ENCODE data around the gene CERS3. TPM values are rescaled to one million over a fixed set of nuclear protein-coding genes. Genes with fewer than 3 reads are reported as not detected.

CERS3 gene
- total RNA-seq, 1 donor from 2014 or later = 0.08 TPM

DNA sequence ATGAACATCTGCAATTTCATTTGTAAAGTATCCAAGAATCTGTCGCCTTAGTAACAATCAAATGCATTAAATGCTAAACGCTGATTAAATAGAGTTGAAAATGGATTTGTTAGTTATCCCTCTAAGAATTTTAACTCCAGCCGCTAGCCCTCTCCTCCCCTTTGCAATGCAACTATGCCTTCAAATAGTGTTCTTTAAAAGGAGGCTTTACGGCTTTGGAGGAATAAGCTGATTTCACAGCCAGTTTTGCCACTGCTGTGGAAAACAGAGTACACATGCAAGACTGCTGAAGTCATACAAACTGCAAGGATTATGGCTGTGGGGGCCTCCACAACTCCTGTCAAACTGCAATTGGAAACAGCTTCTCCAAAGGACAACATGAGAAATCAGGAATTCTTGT, 89.2 kb downstream of the CERS3 start:
- H3K27me3 ChIP-seq (ENCODE audit: low read depth) = no peaks in the 10 kb centered on the region
- no peaks in the 10 kb centered on the region for H3K36me3 ChIP-seq
- peaks cover 10% of the 10 kb centered on the region for H3K4me1 ChIP-seq
- no peak overlapping the region for H3K4me3 ChIP-seq
- TF ChIP-seq, protein P1, sequence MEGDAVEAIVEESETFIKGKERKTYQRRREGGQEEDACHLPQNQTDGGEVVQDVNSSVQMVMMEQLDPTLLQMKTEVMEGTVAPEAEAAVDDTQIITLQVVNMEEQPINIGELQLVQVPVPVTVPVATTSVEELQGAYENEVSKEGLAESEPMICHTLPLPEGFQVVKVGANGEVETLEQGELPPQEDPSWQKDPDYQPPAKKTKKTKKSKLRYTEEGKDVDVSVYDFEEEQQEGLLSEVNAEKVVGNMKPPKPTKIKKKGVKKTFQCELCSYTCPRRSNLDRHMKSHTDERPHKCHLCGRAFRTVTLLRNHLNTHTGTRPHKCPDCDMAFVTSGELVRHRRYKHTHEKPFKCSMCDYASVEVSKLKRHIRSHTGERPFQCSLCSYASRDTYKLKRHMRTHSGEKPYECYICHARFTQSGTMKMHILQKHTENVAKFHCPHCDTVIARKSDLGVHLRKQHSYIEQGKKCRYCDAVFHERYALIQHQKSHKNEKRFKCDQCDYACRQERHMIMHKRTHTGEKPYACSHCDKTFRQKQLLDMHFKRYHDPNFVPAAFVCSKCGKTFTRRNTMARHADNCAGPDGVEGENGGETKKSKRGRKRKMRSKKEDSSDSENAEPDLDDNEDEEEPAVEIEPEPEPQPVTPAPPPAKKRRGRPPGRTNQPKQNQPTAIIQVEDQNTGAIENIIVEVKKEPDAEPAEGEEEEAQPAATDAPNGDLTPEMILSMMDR (IDR thresholded peaks at IDR 0.05; ENCODE audit: borderline replicate concordance) = no peak
- H3K27ac ChIP-seq (replicated peaks) = no peak overlapping the region
- no peak for DNase-seq
- H3K9me3 ChIP-seq (replicated peaks) = no peaks in the 10 kb centered on the region
- intact Hi-C loops (cut with micrococcal nuclease) = no loop called here

DNA sequence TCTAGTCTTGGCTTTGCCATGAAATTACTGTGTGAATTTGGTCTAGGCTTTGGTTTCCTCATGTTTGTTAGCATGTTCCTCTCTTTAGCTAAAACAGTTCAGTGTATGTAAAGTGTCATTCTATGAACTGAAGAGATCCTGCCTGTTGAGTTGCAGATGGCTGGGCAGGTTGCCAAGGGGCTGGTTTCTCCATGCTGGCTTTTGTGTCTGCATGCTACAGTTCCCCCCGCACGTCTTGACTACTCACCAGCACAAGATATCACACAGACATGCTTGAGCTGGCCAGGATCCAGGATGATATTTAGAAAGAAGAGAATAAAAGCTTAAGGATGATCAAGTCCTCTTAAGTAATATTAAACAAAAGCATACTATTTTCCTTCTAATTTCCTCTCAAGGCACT, 90.2 kb downstream of the CERS3 start:
- intact Hi-C loops (cut with micrococcal nuclease) = no loop called here
- Histone ChIP-seq H3K4me1 (peaks cover 10% of the 10 kb centered on the region), H3K9me3 (replicated peaks) (no peaks in the 10 kb centered on the region), H3K27ac (replicated peaks) (no peak overlapping the region), H3K36me3 (no peaks in the 10 kb centered on the region), H3K27me3 (ENCODE audit: low read depth) (no peaks in the 10 kb centered on the region), H3K4me3 (no peak overlapping the region)
- DNase-seq = peak; percentile 78
- TF ChIP-seq, protein P1 (IDR thresholded peaks at IDR 0.05; ENCODE audit: borderline replicate concordance) = no peak

DNA sequence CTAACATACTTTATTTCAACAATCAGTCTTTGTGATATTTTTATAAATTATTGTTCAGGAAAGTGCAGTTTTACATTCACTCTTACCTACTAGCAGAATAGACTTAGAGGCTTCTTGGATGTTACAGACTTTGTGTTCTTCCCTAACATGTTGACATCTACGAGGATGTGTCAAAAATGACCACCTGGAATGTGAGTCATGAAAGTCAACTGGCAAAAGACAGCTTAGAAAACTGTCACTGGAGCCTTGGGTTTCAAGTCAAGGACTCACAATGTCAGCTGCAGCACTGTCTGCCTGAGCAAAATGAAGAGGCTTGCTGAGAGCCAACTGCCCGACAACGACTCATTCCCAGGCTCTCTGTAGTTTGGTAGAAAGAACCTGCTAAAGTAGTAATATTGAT, 91.5 kb downstream of the CERS3 start:
- peaks cover 10% of the 10 kb centered on the region for H3K4me1 ChIP-seq
- no peak overlapping the region for H3K27ac ChIP-seq (replicated peaks)
- no peaks in the 10 kb centered on the region for H3K36me3 ChIP-seq
- no peak overlapping the region for H3K4me3 ChIP-seq
- TF ChIP-seq, protein P1 (IDR thresholded peaks at IDR 0.05; ENCODE audit: borderline replicate concordance) = no peak
- intact Hi-C loops (cut with micrococcal nuclease) = no loop called here
- no peaks in the 10 kb centered on the region for H3K27me3 ChIP-seq (ENCODE audit: low read depth)
- no peak for DNase-seq
- H3K9me3 ChIP-seq (replicated peaks) = no peaks in the 10 kb centered on the region

DNA sequence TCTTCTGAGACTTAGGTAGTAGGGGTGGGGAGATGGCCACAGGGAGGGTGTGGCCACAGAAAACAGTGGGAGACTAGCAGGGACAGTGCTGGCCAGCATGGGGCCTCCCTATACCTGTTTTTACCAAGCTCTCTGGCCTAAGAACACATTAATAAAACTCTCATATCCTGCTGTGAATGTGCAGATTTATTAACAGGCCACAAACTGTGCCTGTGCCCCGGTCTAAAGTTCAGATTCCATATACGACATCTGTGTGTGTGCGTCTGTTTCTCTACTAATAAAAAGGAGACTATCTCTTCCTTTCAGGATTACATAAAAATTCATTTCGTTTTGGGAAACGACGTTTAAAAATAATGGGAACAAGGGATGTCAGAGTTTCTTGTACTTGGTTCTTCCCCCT, 94.2 kb downstream of the CERS3 start:
- no peak for DNase-seq
- H3K27ac ChIP-seq (replicated peaks) = no peak overlapping the region

DNA sequence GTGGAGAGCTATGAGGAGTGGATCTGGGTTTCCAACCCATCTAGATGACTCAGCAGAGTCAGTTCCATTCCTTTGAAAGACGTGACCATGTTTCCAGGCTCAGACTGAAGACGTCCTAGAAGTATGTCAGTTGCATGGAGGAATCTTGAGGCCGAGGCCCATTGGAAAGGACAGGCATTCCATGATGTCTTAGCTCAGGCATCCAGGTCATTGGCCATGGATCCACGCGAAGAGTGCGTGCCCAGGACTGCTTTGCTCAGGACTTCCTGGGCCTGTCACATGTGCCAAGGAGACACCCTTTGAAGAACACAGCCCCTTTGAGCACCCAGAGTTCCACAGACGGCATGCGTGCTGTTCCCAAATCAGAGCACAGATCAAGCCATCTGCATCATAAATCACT, 94.7 kb downstream of the CERS3 start:
- Histone ChIP-seq H3K36me3 (no peaks in the 10 kb centered on the region), H3K27ac (replicated peaks) (no peak overlapping the region), H3K4me1 (peaks cover 7% of the 10 kb centered on the region), H3K9me3 (replicated peaks) (no peaks in the 10 kb centered on the region), H3K4me3 (no peak overlapping the region), H3K27me3 (ENCODE audit: low read depth) (no peaks in the 10 kb centered on the region)
- intact Hi-C loops (cut with micrococcal nuclease) = no loop called here
- TF ChIP-seq, protein P1 (IDR thresholded peaks at IDR 0.05; ENCODE audit: borderline replicate concordance) = no peak
- no peak for DNase-seq

More for the DNA sequence above, 94.2 kb downstream of the CERS3 start:
- TF ChIP-seq, protein P1 (IDR thresholded peaks at IDR 0.05; ENCODE audit: borderline replicate concordance) = no peak
- peaks cover 10% of the 10 kb centered on the region for H3K4me1 ChIP-seq
- intact Hi-C loops (cut with micrococcal nuclease) = no loop called here
- no peaks in the 10 kb centered on the region for H3K9me3 ChIP-seq (replicated peaks)
- no peaks in the 10 kb centered on the region for H3K27me3 ChIP-seq (ENCODE audit: low read depth)
- H3K4me3 ChIP-seq = no peak overlapping the region
- no peaks in the 10 kb centered on the region for H3K36me3 ChIP-seq

DNA sequence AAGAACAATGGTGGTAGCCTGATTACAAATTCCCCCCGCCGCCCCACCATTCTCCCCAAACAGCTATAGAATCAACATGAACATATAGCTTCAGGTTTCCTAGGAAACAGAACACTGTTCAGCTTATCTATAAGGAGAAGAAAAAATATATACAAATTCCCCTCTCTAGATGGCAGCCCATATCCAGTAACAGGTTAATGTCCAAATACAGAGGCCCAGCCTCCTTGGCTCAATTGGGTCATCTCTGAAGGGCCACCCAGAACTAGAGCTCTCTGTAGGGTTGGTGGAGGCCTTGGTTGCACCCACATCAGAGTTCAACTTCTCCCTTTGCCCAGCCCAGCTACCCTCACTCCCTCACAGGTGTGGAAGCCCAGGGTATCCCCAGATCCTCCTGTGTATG, 95.4 kb downstream of the CERS3 start:
- no peak overlapping the region for H3K27ac ChIP-seq (replicated peaks)
- intact Hi-C loops (cut with micrococcal nuclease) = no loop called here
- TF ChIP-seq, protein P1 (IDR thresholded peaks at IDR 0.05; ENCODE audit: borderline replicate concordance) = no peak
- DNase-seq = no peak
- no peaks in the 10 kb centered on the region for H3K9me3 ChIP-seq (replicated peaks)
- H3K36me3 ChIP-seq = no peaks in the 10 kb centered on the region
- H3K4me3 ChIP-seq = no peak overlapping the region
- H3K27me3 ChIP-seq (ENCODE audit: low read depth) = no peaks in the 10 kb centered on the region
- H3K4me1 ChIP-seq = no peaks in the 10 kb centered on the region
